SK-N-SH (cell line): ENCODE data around the gene LARGE1. TPM values are rescaled to one million over a fixed set of nuclear protein-coding genes. Genes with fewer than 3 reads are reported as not detected.

ENCODE experiments used
- CTCF ChIA-PET: fragments of 300-600, 350-600 bp; formaldehyde crosslinking; extraction: SDS; loops from one replicate; lab custom pipeline; 2021; lab: Yijun Ruan, JAX
- POLR2A ChIA-PET: fragments of 350-600 bp; sonication (Branson Sonifier 250); formaldehyde crosslinking; extraction: SDS; loops from one replicate; lab custom pipeline; 2020; ENCODE audit warnings: antibody characterized with exemption, inconsistent platforms; lab: Yijun Ruan, JAX
- DNase-seq: peaks from one replicate; pipeline ENCODE4 v3.0.0; 2012
- H2AFZ ChIP-seq: fragments of 200-600 bp; sonication (generic); 2 replicates; pipeline ENCODE4 v1.8.1; 2016; ENCODE audit warnings: antibody characterized with exemption, mild to moderate bottlenecking, low read depth
- H3F3A ChIP-seq: fragments of 200-600 bp; sonication (generic); replicated peaks from 2 replicates; pipeline ENCODE3; 2016; ENCODE audit warnings: antibody characterized with exemption, mild to moderate bottlenecking; ENCODE audit not compliant: insufficient read depth
- H3K27ac ChIP-seq, 2 experiments: fragments of 200-500 bp in 1 of 2; fragments of 200-600 bp in 1 of 2; sonication (Bioruptor generic) in 1 of 2; sonication (generic), shearing (Covaris generic) in 1 of 2; 2 replicates each; pipeline versions ENCODE4 v1.5.1 to v1.6.1; 2014 to 2016; ENCODE audit warnings: low read depth in 2 of 2, inconsistent platforms in 1 of 2, low read length in 1 of 2, mild to moderate bottlenecking in 1 of 2, mixed read lengths in 1 of 2
- H3K27me3 ChIP-seq: fragments of 200-600 bp; sonication (generic), shearing (Covaris generic); 2 replicates; pipeline ENCODE4 v1.6.1; 2016; ENCODE audit warnings: mixed run types; ENCODE audit not compliant: insufficient read depth
- H3K36me3 ChIP-seq, 2 experiments: fragments of 200-500 bp in 1 of 2; fragments of 200-600 bp in 1 of 2; sonication (Bioruptor generic) in 1 of 2; sonication (generic) in 1 of 2; replicated peaks in 1 of 2; 2 replicates each; pipeline versions ENCODE3 to v1.5.1; 2014 to 2016; ENCODE audit warnings: low read length in 1 of 2, mild to moderate bottlenecking in 1 of 2; ENCODE audit not compliant: insufficient read depth in 2 of 2, control insufficient read depth in 1 of 2
- H3K4me1 ChIP-seq, 2 experiments: fragments of 200-500 bp in 1 of 2; fragments of 200-600 bp in 1 of 2; sonication (Bioruptor generic) in 1 of 2; sonication (generic), shearing (Covaris generic) in 1 of 2; 2 replicates each; pipeline versions ENCODE4 v1.5.1 to v1.6.1; 2014 to 2016; ENCODE audit warnings: low read depth in 1 of 2, low read length in 1 of 2, mixed run types in 1 of 2; ENCODE audit not compliant: insufficient read depth in 2 of 2, control insufficient read depth in 1 of 2
- H3K4me2 ChIP-seq: fragments of 200-600 bp; sonication (generic), shearing (Covaris generic); 2 replicates; pipeline ENCODE4 v1.6.1; 2017; ENCODE audit warnings: mixed run types
- H3K4me3 ChIP-seq, 2 experiments: fragments of 200-500 bp in 1 of 2; fragments of 200-600 bp in 1 of 2; sonication (Bioruptor generic) in 1 of 2; sonication (generic), shearing (Covaris generic) in 1 of 2; 2 replicates each; pipeline versions ENCODE4 v1.5.1 to v1.8.1; 2014 to 2016; ENCODE audit warnings: low read depth in 2 of 2, inconsistent platforms in 1 of 2, low read length in 1 of 2, mild to moderate bottlenecking in 1 of 2, mixed read lengths in 1 of 2, moderate library complexity in 1 of 2
- H3K79me2 ChIP-seq: fragments of 200-600 bp; sonication (generic); 2 replicates; pipeline ENCODE4 v1.8.1; 2017; ENCODE audit warnings: mild to moderate bottlenecking; ENCODE audit not compliant: insufficient read depth
- H3K9ac ChIP-seq: fragments of 200-600 bp; sonication (generic); 2 replicates; pipeline ENCODE4 v1.6.1; 2017; ENCODE audit warnings: mixed run types
- H3K9me2 ChIP-seq: fragments of 200-600 bp; sonication (generic); 2 replicates; pipeline ENCODE4 v1.6.1; 2017; ENCODE audit warnings: mixed run types
- H3K9me3 ChIP-seq: fragments of 200-600 bp; sonication (generic); 2 replicates; pipeline ENCODE4 v1.6.1; 2017; ENCODE audit warnings: mixed run types, mild to moderate bottlenecking, moderate library complexity
- H4K20me1 ChIP-seq: fragments of 200-600 bp; sonication (generic); 2 replicates; pipeline ENCODE4 v1.6.1; 2017; ENCODE audit warnings: mild to moderate bottlenecking, mixed run types; ENCODE audit not compliant: insufficient read depth
- EZH2phosphoT487 ChIP-seq: fragments of 200-600 bp; sonication (generic); IDR thresholded peaks from 2 replicates; pipeline ENCODE4 v1.6.1; 2017; ENCODE audit warnings: low read depth, mixed run types, mild to moderate bottlenecking, antibody characterized with exemption, moderate library complexity, borderline replicate concordance
- FOSL2 ChIP-seq: IDR thresholded peaks from 2 replicates; pipeline ENCODE4 v1.4.0; 2012; ENCODE audit warnings: low read depth, mild to moderate bottlenecking, moderate library complexity, borderline replicate concordance
- FOXM1 ChIP-seq: IDR thresholded peaks from 2 replicates; pipeline ENCODE4 v1.4.0; 2012; ENCODE audit warnings: low read depth, mild to moderate bottlenecking
- GABPA ChIP-seq: IDR thresholded peaks from 2 replicates; pipeline ENCODE4 v1.4.0; 2012; ENCODE audit warnings: low read depth, mild to moderate bottlenecking
- GATA2 ChIP-seq: sonication (generic); formaldehyde crosslinking; IDR thresholded peaks from 2 replicates; pipeline ENCODE4 v1.5.0; 2020; ENCODE audit warnings: mild to moderate bottlenecking, missing genetic modification reagents
- IRF3 ChIP-seq: fragments of 150-350 bp; IDR thresholded peaks from 2 replicates; pipeline ENCODE4 v1.6.1; 2016; ENCODE audit warnings: mild to moderate bottlenecking, low read depth, low read length
- MEF2A ChIP-seq: IDR thresholded peaks from 2 replicates; pipeline ENCODE4 v1.4.0; 2012; ENCODE audit warnings: low read depth, borderline replicate concordance
- MXI1 ChIP-seq: IDR thresholded peaks from 2 replicates; pipeline ENCODE4 v1.6.1; 2012; ENCODE audit warnings: mild to moderate bottlenecking, low read depth, low read length, improper control_type of control experiment
- NFIC ChIP-seq: IDR thresholded peaks from 2 replicates; pipeline ENCODE4 v1.4.0; 2012; ENCODE audit warnings: borderline replicate concordance
- RAD21 ChIP-seq: IDR thresholded peaks from 2 replicates; pipeline ENCODE4 v1.6.1; 2012; ENCODE audit warnings: mild to moderate bottlenecking, low read length
- RFX5 ChIP-seq: IDR thresholded peaks from 2 replicates; pipeline ENCODE4 v1.6.1; 2012; ENCODE audit warnings: mild to moderate bottlenecking, improper control_type of control experiment, low read length
- RXRA ChIP-seq: IDR thresholded peaks from 2 replicates; pipeline ENCODE4 v1.4.0; 2012; ENCODE audit warnings: low read depth, mild to moderate bottlenecking, borderline replicate concordance
- SMC3 ChIP-seq: IDR thresholded peaks from 2 replicates; pipeline ENCODE4 v1.6.1; 2012; ENCODE audit warnings: low read depth, low read length, improper control_type of control experiment
- TAF1 ChIP-seq: IDR thresholded peaks from 2 replicates; pipeline ENCODE4 v1.6.1; 2012; ENCODE audit warnings: low read depth, mild to moderate bottlenecking, low read length, moderate library complexity, borderline replicate concordance
- TCF12 ChIP-seq: IDR thresholded peaks from 2 replicates; pipeline ENCODE4 v1.4.0; 2012
- USF1 ChIP-seq: IDR thresholded peaks from 2 replicates; pipeline ENCODE4 v1.4.0; 2012; ENCODE audit warnings: low read depth, borderline replicate concordance
- ZBTB33 ChIP-seq: IDR thresholded peaks from 2 replicates; pipeline ENCODE4 v1.4.0; 2012; ENCODE audit warnings: low read depth, borderline replicate concordance
- WGBS: methylation state at CpG from one replicate; pipeline ENCODE4 v1.1.6; 2017; ENCODE audit warnings: low lambda C conversion rate; 5-methylcytosine and 5-hydroxymethylcytosine counted together
- polyA plus RNA-seq, 3 experiments: library from polyadenylated mRNA; depleted of rRNA; stranded (reverse); fragments of >200 nt; gene quantifications; 2 replicates each; pipeline ENCODE4 v1.2.3, GENCODE V29; 2012

Gene LARGE1
- polyA plus RNA-seq, 1 of the 3 experiments (the other 2 are of a cell fraction), result 1.1 TPM

- no peak for DNase-seq
- Histone ChIP-seq H3K27me3 (no peaks in the 10 kb centered on the region), H2AFZ (no peak overlapping the region), H3K4me1 (no peaks in the 10 kb centered on the region), H3K79me2 (no peaks in the 10 kb centered on the region), H3F3A (no peaks in the 10 kb centered on the region), H4K20me1 (no peaks in the 10 kb centered on the region), H3K27ac (no peak overlapping the region), H3K36me3 (no peaks in the 10 kb centered on the region), H3K9me2 (no peaks in the 10 kb centered on the region), H3K9ac (no peak overlapping the region), H3K4me3 (no peak overlapping the region), H3K4me2 (no peak overlapping the region), H3K9me3 (no peaks in the 10 kb centered on the region)
- TF ChIP-seq ZBTB33 (no peak), USF1 (no peak), EZH2phosphoT487 (no peak), RXRA (no peak), IRF3 (no peak), TCF12 (no peak), NFIC (no peak), FOSL2 (no peak), TAF1 (no peak), GATA2 (CRISPR knock-in tag) (no peak), RAD21 (no peak), FOXM1 (no peak), MXI1 (no peak), SMC3 (no peak), MEF2A (no peak), RFX5 (no peak)
- POLR2A ChIA-PET, result no interaction called here
- WGBS, result 7% methylated on average over 2 of the region's 2 CpGs
- CTCF ChIA-PET, result no interaction called here
These were observed 284.5 kb downstream of the LARGE1 start for GRCh38 chr22:33635766-33636165.

GRCh38 chr22:33631777-33632176, 288.5 kb downstream of the LARGE1 start:
- no peak overlapping the region for H2AFZ ChIP-seq
- no peaks in the 10 kb centered on the region for H3K79me2 ChIP-seq
- no peaks in the 10 kb centered on the region for H3K9me2 ChIP-seq
- 72% methylated on average over 9 of the region's 9 CpGs for WGBS
- H3K27ac ChIP-seq, result no peak overlapping the region
- no peak overlapping the region for H3K9ac ChIP-seq
- H3K36me3 ChIP-seq, result no peaks in the 10 kb centered on the region
- H3K4me1 ChIP-seq, result no peaks in the 10 kb centered on the region
- no peak for TF ChIP-seq GABPA
- H3K4me2 ChIP-seq, result no peak overlapping the region
- no peaks in the 10 kb centered on the region for H4K20me1 ChIP-seq
- no peaks in the 10 kb centered on the region for H3F3A ChIP-seq
- no peaks in the 10 kb centered on the region for H3K9me3 ChIP-seq
- DNase-seq, result no peak
- ChIA-PET CTCF (no interaction called here), POLR2A (no interaction called here)
- no peaks in the 10 kb centered on the region for H3K27me3 ChIP-seq
- no peak overlapping the region for H3K4me3 ChIP-seq
